ENCODE measurements around the gene MRPL50.
"Not testable (repeated sequence)": the region's sequence is repeated elsewhere in the genome, so short reads cannot be mapped to it uniquely, and the experiment has no call there.

Gene MRPL50

GRCh38 chr9:101417389-101417788, 19.0 kb upstream of the MRPL50 start:
- no peak for DNase-seq

- DNase-seq: no peak
Measured at GRCh38 chr9:101415578-101415977, 17.2 kb upstream of the MRPL50 start.

DNA sequence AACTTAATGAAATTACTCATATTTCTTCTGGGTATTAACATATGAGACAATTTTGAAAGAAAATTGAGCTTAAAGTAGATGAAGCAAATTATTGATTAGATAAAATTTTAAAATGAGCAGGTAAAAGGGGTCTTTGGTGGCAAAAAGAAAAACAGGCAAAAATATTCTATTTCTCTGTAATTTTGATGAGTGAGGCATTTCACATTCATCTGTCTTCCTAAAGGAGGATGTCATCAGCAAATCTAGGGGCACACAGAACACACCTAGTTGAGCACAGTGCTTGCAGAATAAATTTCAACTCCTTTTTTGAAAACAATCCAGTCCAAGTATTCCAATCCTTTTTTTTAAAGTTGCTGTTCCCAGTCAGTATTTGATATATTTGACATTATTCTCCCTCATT, 16.4 kb upstream of the MRPL50 start:
- DNase-seq: no peak

GRCh38 chr9:101409079-101409477, 10.7 kb upstream of the MRPL50 start:
- DNase-seq: no peak

- no peak for DNase-seq
Measured at GRCh38 chr9:101408374-101409078, 10.1 kb upstream of the MRPL50 start.

GRCh38 chr9:101403516-101404285, 5.3 kb upstream of the MRPL50 start:
- no peak for DNase-seq

DNA sequence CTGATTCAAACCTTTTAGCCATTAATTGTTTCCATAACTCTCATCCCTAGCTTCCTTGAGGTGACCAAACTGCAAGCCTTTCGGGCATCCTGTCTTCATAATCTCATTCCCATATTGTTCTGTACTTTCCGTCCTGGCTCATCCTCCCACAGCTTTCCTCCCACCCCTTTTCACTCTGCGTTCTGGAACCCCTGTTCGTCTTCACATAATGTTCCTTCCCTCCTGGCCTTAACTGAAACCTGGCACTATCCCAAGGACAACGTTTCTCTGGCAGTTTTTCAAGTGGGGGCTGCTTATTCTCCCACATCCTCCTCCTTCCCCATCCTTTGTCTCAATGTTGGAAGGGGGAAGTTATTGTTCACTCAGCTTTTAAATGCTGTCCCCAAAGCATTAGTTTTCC, 1.7 kb upstream of the MRPL50 start:
- DNase-seq: no peak

- no peak for DNase-seq
Measured at GRCh38 chr9:101399643-101399970, 1.2 kb upstream of the MRPL50 start.

DNA sequence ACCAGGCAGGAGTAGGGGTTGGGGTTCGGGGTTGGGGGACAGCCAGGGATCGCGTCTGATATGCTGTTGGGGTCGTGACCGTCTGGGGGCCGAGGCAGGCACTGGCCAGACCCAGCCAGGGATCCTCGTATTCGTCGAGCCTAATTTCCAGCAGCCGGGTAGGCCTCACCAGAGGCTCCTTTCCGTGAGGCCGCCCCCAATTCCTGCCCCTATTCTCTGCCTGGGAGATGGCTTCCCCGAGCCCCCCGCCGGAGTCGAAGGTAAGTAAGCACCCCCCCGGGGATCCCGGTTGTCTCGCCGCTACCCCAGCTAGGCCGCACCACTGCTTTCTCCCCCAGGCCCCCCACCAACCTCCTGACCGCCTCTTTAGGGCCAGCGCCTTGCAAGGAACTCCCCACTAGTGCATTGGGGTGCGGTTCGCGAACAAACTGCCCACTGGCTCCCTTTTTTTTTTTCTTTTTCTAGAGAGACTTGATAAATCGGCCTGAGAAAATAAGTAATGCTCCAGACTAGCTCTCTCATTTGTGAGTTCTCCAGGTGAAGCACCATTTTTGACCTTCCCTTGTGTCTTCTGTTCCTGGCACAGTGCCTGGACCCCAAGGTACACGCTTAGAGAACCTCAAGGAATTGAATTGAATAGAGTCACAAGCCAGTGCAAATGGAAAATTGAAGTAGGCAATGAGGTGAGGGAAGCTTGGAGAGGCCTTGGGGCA, 668 bp upstream of the MRPL50 start:
- DNase-seq: no peak

- no peak for DNase-seq
Measured at GRCh38 chr9:101397746-101398067, 711 bp downstream of the MRPL50 start.

- DNase-seq: no peak
Measured at GRCh38 chr9:101394687-101395086, 3.7 kb downstream of the MRPL50 start.

GRCh38 chr9:101393135-101393534, 5.3 kb downstream of the MRPL50 start:
- no peak for DNase-seq

DNA sequence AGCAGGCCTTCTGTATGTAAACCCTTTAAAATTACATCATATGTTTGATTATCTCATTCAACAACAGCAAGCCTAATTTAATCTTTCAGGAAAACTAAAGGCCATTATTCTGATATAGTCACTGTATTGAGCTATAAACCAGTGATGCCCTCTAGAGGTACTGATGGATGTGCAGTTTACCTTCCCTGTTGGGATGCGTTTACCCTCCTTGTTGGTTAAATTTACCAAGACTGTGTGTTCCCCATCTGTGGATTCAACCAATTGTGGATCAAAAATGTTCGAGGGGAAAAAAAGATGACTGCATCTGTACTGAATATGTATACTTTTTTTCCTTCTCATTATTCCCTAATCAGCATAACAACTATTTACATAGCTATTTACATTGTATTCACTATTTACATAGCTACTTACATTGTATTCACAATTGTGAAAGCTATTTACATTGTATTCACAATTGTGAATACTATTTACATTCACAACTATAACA, 9.9 kb downstream of the MRPL50 start:
- peak; percentile 38 for DNase-seq

- DNase-seq: peak; percentile 55
Measured at GRCh38 chr9:101387871-101388506, 10.4 kb downstream of the MRPL50 start.

- not testable (repeated sequence) for DNase-seq
Measured at GRCh38 chr9:101384873-101385536, 13.4 kb downstream of the MRPL50 start, which contains the start of gene BAAT. Gene BAAT, minus strand, starts transcription at chr9:101385006. Its CDS starts 13,602 bp downstream, at chr9:101371404.

- no peak for DNase-seq
Measured at GRCh38 chr9:101383361-101383760, 15.1 kb downstream of the MRPL50 start.

DNA sequence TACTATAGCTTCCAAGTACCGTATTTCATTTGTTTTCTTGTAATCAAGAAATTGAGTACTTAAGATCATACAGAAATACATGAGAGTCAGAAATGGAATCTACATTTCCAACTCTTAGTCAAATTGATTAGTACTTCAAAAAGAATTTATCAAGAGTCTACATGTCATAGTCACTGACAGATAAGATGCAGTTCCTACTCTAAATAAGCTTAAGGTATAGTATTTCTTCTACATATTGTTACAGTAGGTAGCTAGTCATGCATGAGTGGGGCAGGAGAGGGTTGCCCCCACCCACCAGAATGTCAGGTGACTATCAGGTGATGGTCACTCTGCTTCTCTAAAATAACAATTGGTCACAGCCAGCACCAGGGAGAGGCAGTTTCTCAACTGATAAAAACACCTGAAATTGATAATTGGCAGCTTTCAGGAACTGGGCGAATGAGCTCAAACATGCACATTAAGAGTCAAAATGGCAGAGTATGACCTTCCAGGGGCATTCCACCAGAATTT, 16.5 kb downstream of the MRPL50 start:
- DNase-seq: no peak

DNA sequence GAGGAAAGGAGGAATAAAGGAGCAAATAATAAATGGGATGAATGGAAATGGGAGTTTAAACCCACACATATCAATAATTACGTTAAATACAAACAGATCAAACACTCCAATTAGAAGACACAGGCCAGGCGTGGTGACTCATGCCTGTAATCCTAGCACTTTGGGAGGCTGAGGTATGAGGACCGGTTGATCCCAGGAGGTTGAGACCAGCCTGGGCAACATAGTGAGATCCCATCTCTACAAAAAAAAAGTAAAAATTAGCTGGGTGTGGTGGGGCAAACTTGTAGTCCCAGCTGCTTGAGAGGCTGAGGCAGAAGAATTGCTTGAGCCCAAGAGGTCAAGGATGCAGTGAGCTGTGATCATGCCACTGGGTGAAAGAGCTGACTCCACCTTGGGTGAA, 17.3 kb downstream of the MRPL50 start:
- DNase-seq: no peak

DNA sequence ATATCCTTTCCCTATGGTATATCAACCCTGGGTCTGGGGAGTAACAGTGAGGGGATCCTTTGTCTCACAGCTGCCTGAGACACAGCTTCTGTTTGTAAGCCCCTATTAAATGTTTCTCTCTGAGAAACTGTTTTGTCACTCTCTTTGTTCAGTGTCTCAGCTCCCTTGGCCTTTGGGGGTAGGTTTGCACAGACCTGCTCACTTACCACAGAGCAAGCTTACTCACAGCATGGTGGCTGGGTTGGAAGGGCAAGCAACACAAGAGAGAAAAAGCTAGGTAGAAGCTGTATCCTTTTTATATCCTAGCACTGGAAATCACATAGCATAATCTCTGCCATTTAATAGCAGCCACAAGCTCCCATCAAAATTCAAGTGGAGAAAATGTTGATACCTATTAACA, 18.1 kb downstream of the MRPL50 start:
- no peak for DNase-seq

DNA sequence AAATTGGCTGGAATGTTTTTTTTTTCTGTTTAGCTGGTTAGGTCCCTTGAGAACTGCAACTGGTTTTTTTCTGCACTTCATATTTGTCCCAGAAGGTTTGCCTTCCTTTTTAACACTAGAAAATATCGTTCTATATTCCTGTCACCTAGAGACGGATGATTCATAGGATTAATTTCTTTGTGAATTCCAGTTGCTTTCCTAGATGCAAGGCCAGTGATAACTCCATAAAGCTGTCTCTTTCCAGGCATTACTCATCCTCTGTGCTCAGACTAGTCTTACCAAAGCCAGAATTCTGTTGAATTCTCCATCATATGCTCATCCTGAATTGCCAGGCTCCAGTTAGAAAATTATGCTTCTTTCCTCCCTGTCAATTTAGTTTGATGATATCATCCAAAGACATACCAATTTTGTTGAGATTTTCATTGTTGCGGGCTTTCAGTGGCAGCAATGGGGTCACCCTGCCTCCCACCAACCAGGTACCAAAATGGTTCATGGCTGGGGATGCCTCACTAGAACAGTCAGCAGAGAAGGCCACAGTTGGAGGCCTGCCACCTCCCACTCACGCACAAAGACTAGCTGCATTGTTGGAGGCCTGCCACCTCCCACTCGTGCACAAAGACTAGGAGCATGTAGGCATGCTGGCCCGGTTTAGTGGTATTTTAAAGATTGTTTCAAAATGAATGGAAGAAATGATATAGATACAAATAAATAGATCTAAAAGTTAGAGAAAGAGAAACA, 22.1 kb downstream of the MRPL50 start:
- no peak for DNase-seq

- DNase-seq: no peak
Measured at GRCh38 chr9:101375546-101375945, 22.9 kb downstream of the MRPL50 start.

Data from NCI-H2081 treated with DMSO at 0.1 percent for 48 hours (cell line).